ENCODE measurements around the gene HNRNPA0.

HNRNPA0 gene

DNA sequence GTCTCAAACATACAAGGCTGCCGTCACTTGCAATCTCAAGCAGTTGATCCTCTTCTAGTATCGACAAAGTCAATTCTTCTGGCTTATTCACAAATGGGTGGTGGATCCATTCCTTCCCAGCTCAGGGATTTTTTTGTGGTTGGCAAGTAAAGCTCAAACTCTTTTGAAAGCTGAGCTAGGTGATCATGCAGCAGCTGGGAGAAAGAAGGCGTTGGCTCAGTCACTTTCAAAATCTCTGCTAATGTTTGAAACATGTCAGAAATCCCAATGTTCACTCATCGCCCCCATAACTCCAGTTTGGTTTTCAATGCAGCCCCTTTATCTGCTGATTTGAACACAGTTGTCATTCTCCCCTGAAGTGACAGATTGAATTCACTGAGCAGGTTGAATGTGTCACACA lies 4.0 kb upstream of the HNRNPA0 start:
- no peak for DNase-seq
- in situ Hi-C loops (cut with HindIII; ENCODE audit: low pct_ligation_motif_present, low pct_unique_long_range_greater_than_20kb, low sequenced_read_pairs) = no loop called here

DNA sequence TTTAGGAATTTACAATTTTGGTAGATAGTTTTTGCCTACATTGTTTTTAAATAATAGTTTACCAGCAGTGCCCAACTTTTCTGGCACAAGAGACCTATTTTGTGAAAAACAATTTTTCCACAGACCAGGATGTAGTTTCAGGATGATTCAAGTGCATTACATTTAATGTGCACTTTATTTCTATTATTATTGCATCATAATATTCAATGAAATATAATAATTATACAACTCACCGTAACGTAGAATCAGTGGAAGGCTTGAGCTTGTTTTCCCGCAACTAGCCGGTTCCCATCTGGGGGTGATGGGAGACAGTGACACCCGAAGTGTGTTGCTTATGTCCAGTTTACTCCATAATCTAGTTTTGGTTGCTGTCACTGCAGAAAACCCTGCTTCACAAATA lies 3.5 kb upstream of the HNRNPA0 start:
- no peak for DNase-seq
- in situ Hi-C loops (cut with HindIII; ENCODE audit: low pct_ligation_motif_present, low pct_unique_long_range_greater_than_20kb, low sequenced_read_pairs) = no loop called here

DNA sequence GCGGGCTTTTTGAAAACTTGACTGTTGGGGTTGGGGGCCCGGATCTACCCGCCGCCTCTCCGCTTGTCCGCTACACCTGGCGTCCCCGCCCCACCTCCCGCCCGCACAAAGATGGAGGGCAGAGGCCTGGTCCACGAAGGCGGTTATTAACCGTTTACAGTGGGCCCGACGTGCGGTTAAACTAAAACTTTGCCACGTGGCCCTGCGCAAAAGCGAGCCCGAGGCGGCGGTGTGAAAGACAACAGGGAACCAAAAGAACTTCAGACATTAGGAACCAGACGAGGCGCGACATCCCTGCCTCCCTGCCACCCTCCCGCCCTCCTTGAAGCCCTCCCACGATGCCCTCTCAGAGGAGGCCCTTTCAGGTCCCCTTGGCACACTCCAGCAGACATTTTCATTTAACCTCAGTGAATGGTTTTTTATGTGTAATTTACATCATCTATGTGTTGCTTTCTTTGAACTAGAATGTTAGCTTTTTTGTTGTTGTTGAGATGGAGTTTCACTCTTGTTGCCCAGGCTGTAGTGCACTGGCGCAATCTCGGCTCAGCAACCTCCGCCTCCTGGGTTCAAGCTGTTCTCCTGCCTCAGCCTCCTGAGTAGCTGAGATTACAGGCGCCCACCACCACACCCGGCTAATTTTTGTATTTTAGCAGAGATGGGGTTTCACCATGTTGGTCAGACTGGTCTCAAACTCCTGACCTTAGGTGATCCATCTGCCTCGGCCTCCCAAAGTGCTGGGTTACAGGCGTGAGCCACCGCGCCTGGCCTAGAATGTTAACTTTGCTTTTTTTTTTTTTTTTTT lies 999 bp upstream of the HNRNPA0 start:
- in situ Hi-C loops (cut with HindIII; ENCODE audit: low pct_ligation_motif_present, low pct_unique_long_range_greater_than_20kb, low sequenced_read_pairs) = no loop called here
- no peak for DNase-seq

DNA sequence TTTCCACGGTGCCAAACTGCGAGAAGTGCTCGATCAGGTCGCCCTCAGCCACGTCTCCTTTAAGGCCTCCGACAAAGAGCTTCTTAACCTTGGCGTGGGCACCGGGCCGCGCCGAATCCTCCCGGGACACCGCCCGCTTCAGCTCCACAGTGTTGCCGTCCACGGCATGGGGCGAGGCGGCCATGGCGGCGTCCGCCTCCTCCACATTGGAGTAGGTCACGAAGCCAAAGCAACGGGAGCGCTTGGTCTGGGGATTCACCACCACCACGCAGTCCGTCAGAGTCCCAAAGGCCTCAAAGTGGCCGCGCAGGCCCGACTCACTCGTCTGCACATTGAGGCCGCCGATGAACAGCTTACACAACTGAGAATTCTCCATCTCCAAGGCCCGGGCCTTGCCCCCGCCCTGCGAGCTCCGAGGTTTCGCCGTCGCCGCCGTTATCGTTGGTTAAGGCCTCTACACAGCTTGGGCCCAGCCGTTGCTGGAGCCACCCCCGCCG lies 424 bp downstream of the HNRNPA0 start:
- no peak for DNase-seq
- in situ Hi-C loops (cut with HindIII; ENCODE audit: low pct_ligation_motif_present, low pct_unique_long_range_greater_than_20kb, low sequenced_read_pairs) = no loop called here

DNA sequence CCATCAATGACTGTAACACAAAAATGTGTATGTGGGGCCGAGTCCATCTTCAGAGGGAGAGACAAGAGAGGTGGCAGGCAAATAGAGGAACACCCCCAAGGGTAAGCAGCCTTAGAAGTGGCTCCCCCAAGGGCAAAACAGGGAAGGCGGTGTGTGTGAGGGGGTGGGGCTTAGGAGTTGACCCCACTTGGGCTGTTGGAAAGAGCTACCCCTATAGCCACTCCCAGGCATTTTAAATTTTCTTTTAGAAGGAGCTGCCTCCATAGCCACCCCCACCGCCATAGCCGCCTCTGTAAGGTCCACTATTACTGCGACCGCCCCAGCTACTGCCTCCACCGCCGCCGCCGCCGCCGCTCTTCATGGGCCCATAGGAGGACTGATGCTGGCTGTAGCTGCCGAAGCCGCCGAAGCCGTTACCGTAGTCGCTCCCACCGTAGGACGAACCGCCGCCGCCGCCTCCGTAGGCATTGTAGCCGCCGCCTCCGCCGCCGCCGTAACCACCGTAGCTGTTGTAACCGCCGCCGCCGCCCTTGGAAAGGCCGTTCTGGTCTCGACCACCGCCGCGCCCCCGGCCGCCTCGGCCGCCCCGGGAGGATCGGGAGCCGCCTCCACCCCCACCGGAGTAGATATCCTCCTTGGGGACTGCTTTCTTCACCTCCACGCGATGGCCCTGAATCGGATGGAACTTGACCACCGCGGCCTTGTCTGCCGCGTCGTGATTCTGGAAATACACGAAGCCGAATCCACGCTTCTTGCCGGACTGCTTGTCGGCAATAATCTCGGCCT lies 1.1 kb downstream of the HNRNPA0 start:
- in situ Hi-C loops (cut with HindIII; ENCODE audit: low pct_ligation_motif_present, low pct_unique_long_range_greater_than_20kb, low sequenced_read_pairs) = no loop called here
- peak; percentile 34 for DNase-seq

DNA sequence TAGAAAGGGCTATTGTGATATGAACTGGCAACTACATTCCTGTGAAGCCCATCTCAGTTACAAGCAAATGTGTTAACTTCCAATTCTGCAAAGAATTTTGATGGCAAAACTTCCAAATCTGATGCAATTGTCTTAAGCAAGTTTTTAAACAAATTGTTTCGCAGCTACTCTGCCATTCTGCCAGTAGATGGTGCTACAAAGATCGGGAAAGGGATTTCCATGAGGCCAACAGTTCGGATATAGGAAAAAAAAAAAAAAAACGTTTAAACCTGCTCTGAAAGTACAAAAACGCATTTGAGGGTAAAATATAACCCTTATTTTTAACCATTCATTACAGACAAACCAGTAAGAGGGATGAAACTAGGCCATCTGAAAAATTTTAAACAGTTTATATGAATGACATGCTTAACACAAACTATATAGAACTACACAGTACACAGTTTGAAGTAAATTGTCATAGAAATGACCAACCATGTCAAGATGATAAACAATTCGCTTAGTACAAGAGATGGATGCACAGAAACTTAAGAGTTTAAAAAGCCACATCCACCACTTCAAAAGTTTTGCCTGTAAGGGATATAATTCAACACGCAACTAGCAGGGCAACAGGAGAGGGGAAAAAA lies 2.2 kb downstream of the HNRNPA0 start:
- in situ Hi-C loops (cut with HindIII; ENCODE audit: low pct_ligation_motif_present, low pct_unique_long_range_greater_than_20kb, low sequenced_read_pairs) = no loop called here
- DNase-seq = peak; percentile 72

DNA sequence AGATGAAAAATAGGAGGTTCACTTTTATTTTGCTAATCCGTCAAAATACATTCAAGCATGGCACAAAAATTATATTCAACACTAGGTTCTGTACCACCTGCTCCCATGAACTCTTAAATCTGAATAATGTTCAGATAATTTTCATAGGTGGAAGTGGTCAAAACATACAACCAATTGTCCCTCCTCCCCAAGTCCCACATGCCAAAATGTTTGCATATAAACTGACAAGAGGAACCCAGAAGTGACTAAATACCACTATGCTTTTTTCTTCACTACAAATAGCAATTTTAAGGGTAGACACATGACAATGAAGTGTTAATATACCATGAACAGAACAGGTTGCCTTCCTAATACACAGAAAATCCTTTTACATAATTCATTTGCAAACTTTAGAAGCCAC lies 3.7 kb downstream of the HNRNPA0 start:
- DNase-seq = no peak
- in situ Hi-C loops (cut with HindIII; ENCODE audit: low pct_ligation_motif_present, low pct_unique_long_range_greater_than_20kb, low sequenced_read_pairs) = no loop called here

DNA sequence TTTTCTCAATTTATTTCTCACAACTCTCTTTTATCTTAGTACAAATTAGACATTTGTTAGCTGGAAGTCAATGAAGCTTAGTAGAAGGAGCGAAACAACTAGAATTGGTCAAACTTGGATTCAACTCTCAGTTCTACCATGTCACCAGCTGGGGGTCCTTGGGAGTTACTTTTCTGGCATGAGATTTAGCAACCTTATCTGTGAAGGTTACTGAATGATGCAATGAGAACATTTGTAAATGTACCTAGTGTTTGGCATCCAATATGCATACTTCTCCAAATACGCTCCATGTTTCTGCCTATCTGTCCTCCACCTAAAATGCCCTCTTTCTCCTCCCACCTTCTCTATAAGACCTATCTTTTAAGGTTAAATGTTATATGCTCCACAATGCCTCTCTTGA lies 6.3 kb downstream of the HNRNPA0 start:
- in situ Hi-C loops (cut with HindIII; ENCODE audit: low pct_ligation_motif_present, low pct_unique_long_range_greater_than_20kb, low sequenced_read_pairs) = no loop called here
- no peak for DNase-seq

DNA sequence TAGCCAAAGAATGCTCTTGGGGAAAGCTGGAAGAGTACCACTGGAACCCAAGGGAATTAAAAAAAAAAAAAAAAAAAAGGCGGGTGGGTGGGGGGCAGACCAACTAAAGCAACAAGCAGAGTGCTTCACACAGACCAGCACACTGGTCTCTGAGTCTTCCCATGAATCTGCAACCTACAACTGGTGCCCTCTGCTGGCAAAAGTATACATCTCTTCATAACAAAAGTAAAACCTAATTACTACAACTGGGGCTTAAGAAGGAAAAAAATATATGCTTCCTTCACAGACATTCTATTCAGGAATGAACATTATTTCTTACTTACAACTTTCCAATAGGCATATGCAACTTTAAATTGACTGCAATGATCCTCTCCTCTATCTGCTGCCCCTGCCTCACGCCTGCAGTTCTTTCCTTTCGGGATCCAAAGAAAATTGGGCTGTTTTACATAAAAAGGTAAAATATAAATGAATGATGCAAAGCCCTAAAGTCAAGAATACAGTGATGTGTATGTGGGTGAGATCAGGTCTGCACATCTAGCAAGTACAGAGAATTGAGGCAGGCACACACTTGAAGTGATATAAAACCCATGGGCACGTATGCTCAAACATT lies 11.0 kb downstream of the HNRNPA0 start:
- in situ Hi-C loops (cut with HindIII; ENCODE audit: low pct_ligation_motif_present, low pct_unique_long_range_greater_than_20kb, low sequenced_read_pairs) = no loop called here
- DNase-seq = peak; percentile 69

DNA sequence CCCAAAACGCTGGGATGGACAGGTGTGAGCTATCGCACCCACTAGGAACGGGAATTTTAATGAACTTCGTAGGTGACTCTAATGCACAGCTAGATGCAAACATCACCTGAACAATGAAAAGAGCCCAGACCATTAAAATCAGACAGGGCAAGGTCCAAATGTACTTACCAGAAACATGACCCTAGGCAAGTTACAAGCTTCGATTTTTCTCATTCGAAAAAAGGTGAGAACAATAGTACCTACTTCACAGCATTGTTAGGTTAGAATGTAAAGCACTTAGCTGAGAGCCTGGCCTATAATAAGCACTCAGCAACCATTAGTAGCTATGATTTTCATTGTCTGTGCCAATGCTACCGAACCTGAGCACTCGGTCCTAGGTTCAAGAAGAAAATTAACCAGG lies 12.4 kb downstream of the HNRNPA0 start:
- in situ Hi-C loops (cut with HindIII; ENCODE audit: low pct_ligation_motif_present, low pct_unique_long_range_greater_than_20kb, low sequenced_read_pairs) = no loop called here
- no peak for DNase-seq

DNA sequence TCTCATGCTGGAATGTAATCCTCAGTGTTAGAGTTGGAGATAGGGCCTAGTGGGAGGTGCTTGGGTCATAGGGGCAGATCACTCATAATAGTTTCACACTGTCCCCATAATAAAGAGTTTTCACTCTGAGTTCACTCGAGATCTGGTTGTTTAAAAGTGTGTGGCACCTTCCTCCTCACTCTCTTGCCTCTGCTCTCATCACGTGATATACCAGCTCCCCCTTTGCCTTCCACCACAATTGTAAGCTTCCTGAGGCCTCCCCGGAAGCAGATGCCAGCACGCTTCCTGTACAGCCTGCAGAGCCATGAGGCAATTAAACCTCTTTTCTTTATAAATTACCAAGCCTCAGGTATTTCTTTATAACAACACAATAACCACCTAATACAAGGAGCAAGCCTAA lies 14.4 kb downstream of the HNRNPA0 start:
- in situ Hi-C loops (cut with HindIII; ENCODE audit: low pct_ligation_motif_present, low pct_unique_long_range_greater_than_20kb, low sequenced_read_pairs) = no loop called here

DNA sequence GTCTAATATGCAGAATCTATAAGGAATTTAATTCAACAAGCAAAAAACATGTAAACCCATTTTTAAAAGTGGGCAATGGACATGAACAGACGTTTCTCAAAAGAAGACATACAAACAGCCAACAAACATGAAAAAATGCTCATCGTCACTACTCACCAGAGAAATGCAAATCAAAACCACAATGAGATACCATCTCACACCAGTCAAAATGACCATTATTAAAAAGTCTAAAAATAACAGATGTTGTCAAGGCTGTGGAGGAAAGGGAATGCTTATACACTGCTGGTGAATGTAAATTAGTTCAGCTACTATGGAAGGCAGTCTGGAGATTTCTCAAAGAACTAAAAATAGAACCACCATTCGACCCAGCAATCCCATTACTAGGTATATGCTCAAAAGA lies 15.2 kb downstream of the HNRNPA0 start:
- in situ Hi-C loops (cut with HindIII; ENCODE audit: low pct_ligation_motif_present, low pct_unique_long_range_greater_than_20kb, low sequenced_read_pairs) = no loop called here
- DNase-seq = no peak

More for the DNA sequence above, 14.4 kb downstream of the HNRNPA0 start:
- no peak for DNase-seq

DNA sequence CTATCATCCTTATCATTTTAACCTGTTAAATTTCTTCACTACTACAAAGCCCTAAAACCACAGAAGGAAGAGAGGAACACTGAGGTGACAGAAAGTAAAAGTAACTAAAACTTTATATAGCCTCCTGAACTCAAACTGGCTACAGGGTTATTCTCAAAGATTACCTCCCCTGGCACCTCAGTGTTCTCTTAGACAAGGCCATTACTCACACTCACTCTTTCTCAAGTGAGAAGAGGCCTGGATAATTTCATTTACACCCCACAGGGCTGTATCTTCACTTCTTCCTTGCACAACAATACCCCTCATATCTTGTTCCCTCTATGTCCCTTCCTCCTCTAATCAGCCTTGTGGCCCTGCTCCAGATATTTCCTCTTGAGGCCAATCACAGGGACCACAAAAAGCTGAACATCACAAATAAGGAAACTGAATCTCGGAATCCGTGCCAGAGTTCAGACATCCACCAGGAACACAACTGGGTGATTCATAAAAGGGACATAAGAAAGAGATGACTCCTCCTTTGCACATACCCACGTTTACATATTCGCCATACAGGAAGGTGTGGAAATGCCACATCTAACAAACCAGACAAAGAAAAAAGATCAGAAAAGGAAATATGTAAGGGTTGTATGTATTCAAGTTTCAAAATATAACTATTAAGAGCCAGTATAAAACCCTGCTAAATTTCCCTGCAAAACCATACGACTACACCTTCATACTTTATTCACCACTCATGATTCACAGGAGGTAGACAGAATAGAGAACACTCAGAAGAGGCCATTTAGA lies 16.6 kb downstream of the HNRNPA0 start:
- DNase-seq = no peak
- in situ Hi-C loops (cut with HindIII; ENCODE audit: low pct_ligation_motif_present, low pct_unique_long_range_greater_than_20kb, low sequenced_read_pairs) = no loop called here

DNA sequence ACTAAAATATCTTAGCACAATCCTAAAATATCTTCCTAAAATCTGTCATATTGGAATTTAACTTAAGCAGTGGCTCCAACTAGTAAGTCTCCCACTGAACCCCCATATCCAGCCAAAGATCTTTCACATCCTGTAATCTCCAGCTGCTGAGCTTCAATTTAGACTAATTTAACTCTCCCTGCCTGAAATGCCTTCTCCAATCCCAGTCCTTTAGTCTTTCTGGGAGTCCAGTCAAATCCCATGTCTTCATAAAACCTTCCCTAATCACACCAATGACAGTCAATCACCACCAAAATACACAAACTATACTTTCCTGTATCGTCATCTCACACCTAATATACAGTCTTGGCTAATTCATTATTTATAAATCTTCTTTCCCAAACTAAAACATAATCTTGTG lies 17.7 kb downstream of the HNRNPA0 start:
- in situ Hi-C loops (cut with HindIII; ENCODE audit: low pct_ligation_motif_present, low pct_unique_long_range_greater_than_20kb, low sequenced_read_pairs) = no loop called here

DNA sequence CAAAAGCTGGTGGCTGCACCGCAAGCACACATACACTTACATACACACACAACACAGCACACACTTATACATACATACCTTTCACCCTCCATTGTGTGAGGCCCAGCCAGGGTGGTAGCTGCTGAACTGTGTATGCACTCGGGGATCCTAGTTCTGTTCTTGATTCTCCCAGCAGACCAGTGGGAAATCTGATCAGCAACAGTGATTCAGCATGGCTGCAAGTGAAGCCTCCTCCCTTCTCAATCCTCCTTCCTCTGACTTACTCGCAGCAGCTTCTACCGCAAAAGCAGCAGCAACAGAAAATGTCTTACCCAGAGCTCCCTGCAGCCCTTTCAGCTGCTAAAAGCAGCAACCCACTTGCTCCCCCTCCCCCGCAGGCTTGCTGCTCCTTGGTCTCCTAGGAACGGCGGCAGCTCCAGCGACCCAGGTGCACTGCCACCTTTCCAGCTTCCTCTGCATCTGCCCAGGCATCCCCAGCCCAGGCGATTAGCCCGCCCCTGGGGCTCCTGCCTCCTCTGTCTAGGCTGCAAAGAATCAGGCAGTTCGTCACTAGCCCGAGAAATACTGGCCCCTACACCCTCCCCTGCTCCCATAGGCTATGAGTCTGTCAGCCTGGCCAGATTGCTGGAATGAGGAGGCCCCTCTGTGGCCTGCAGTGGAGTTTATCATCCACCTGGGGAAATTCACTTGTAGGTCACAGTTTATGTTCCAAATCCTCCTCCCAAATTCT lies 18.4 kb downstream of the HNRNPA0 start, which contains the start of gene KLHL3:
Gene KLHL3, minus strand, starts transcription at position 535 of the 730 bp plus-strand sequence. Its CDS starts 443 bp downstream, at position 92.
- peak; percentile 66 for DNase-seq
- in situ Hi-C loops (cut with HindIII; ENCODE audit: low pct_ligation_motif_present, low pct_unique_long_range_greater_than_20kb, low sequenced_read_pairs) = no loop called here

More for the DNA sequence above, 17.7 kb downstream of the HNRNPA0 start:
- DNase-seq = no peak

DNA sequence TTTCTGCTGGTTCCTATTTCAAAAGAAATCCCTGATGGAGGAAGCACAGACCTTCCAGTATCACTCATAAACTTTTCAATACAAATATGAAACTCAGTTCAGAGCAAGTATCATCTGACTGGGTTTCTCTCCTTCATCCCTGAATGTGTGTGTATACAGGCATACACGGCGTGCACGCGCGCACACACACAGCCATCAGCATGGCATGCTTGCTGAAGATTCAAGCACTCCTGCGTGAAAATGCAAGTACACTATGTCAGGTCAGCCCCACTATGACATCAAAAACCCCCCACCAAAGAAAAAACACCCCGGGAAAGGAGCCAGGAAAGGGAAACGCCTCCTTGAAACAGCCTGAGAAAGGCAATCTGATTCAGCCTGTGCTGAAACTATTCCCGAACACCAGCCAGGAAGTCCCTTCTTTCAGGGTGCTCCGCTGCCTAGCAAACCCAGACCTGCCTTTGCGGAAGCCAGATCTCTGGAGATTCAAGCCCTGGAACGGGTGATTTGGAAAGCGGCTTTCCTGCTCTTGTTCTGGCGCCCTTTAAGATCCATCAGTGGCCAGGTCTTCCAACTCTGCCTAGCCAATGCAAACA lies 19.1 kb downstream of the HNRNPA0 start:
- peak; percentile 39 for DNase-seq
- in situ Hi-C loops (cut with HindIII; ENCODE audit: low pct_ligation_motif_present, low pct_unique_long_range_greater_than_20kb, low sequenced_read_pairs) = no loop called here

DNA sequence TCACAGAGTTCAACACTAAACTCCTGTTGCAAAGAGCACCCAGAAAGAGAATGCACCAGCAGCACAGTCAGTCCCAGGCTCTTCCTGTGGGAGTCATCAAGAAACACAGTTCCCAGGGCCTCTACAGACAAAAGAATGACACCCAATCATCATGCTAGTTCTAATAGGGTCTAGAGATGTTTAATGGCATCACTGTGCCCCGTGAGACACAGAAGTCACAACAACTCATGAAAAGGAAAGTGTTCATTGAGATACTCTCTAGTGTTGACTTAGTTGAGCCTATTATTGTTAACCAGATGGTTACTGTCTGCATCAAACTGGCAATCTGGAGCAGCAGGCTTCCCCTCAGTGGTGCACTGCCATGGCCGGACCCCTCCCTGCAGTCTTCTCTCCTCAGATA lies 19.8 kb downstream of the HNRNPA0 start:
- DNase-seq = no peak
- in situ Hi-C loops (cut with HindIII; ENCODE audit: low pct_ligation_motif_present, low pct_unique_long_range_greater_than_20kb, low sequenced_read_pairs) = no loop called here
